Measurements from ENCODE around the gene FOXP2.

Gene FOXP2

GRCh38 chr7:114657279-114657678, 242.7 kb downstream of the FOXP2 start:
- no peak overlapping the region for H3K27ac ChIP-seq (ENCODE audit: low read length)
- H3K4me1 ChIP-seq (ENCODE audit: low read length) = peaks cover 11% of the 10 kb centered on the region
- TF ChIP-seq, protein P1, sequence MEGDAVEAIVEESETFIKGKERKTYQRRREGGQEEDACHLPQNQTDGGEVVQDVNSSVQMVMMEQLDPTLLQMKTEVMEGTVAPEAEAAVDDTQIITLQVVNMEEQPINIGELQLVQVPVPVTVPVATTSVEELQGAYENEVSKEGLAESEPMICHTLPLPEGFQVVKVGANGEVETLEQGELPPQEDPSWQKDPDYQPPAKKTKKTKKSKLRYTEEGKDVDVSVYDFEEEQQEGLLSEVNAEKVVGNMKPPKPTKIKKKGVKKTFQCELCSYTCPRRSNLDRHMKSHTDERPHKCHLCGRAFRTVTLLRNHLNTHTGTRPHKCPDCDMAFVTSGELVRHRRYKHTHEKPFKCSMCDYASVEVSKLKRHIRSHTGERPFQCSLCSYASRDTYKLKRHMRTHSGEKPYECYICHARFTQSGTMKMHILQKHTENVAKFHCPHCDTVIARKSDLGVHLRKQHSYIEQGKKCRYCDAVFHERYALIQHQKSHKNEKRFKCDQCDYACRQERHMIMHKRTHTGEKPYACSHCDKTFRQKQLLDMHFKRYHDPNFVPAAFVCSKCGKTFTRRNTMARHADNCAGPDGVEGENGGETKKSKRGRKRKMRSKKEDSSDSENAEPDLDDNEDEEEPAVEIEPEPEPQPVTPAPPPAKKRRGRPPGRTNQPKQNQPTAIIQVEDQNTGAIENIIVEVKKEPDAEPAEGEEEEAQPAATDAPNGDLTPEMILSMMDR (IDR thresholded peaks at IDR 0.05; ENCODE audit: low read depth, low read length) = no peak
- no peaks in the 10 kb centered on the region for H3K36me3 ChIP-seq (replicated peaks; ENCODE audit: low read depth, low read length)
- no peaks in the 10 kb centered on the region for H3K9me3 ChIP-seq (ENCODE audit: insufficient read depth, low read length)
- H3K4me2 ChIP-seq (ENCODE audit: low read length) = no peak overlapping the region
- no peak overlapping the region for H3K4me3 ChIP-seq (ENCODE audit: low read length)
- no peak overlapping the region for H2AFZ ChIP-seq (ENCODE audit: low read depth, low read length)
- no peaks in the 10 kb centered on the region for H3K79me2 ChIP-seq (ENCODE audit: low read length)
- no peaks in the 10 kb centered on the region for H3K27me3 ChIP-seq (ENCODE audit: low read depth, low read length)
- H4K20me1 ChIP-seq (ENCODE audit: insufficient read depth, low read length) = no peaks in the 10 kb centered on the region
- H3K9ac ChIP-seq (ENCODE audit: low read length) = no peak overlapping the region

DNA sequence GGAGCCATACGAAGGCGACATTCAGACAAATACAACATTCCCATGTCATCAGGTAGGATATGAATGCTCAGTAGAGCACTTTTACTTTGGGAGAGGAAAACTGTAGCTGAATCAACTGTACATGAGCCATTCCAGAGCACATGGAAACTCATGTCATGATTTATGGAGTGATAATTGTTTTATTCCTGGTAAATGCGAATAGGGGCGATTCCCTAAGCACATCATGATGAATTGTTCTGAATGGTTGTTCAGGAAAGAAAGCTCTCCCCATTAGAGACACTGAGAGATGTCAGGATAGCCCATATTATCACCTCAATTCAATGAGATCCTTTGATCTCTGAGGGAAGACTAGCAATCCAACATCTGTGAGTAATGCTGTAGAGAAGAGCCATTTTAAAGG, 243.6 kb downstream of the FOXP2 start:
- Histone ChIP-seq H4K20me1 (ENCODE audit: insufficient read depth, low read length) (no peaks in the 10 kb centered on the region), H3K4me2 (ENCODE audit: low read length) (no peak overlapping the region), H3K79me2 (ENCODE audit: low read length) (no peaks in the 10 kb centered on the region), H3K27me3 (ENCODE audit: low read depth, low read length) (no peaks in the 10 kb centered on the region), H3K4me1 (ENCODE audit: low read length) (peaks cover 21% of the 10 kb centered on the region), H2AFZ (ENCODE audit: low read depth, low read length) (no peak overlapping the region), H3K36me3 (replicated peaks; ENCODE audit: low read depth, low read length) (no peaks in the 10 kb centered on the region), H3K4me3 (ENCODE audit: low read length) (no peak overlapping the region), H3K9ac (ENCODE audit: low read length) (no peak overlapping the region), H3K9me3 (ENCODE audit: insufficient read depth, low read length) (no peaks in the 10 kb centered on the region), H3K27ac (ENCODE audit: low read length) (no peak overlapping the region)
- TF ChIP-seq, protein P1 (IDR thresholded peaks at IDR 0.05; ENCODE audit: low read depth, low read length) = no peak

- H3K4me2 ChIP-seq (ENCODE audit: low read length) = no peak overlapping the region
- H3K4me1 ChIP-seq (ENCODE audit: low read length) = peaks cover 23% of the 10 kb centered on the region
- no peaks in the 10 kb centered on the region for H4K20me1 ChIP-seq (ENCODE audit: insufficient read depth, low read length)
- TF ChIP-seq, protein P1 (IDR thresholded peaks at IDR 0.05; ENCODE audit: low read depth, low read length) = no peak
- no peaks in the 10 kb centered on the region for H3K36me3 ChIP-seq (replicated peaks; ENCODE audit: low read depth, low read length)
- no peaks in the 10 kb centered on the region for H3K79me2 ChIP-seq (ENCODE audit: low read length)
- H3K27me3 ChIP-seq (ENCODE audit: low read depth, low read length) = no peaks in the 10 kb centered on the region
- no peak overlapping the region for H3K9ac ChIP-seq (ENCODE audit: low read length)
- no peak overlapping the region for H3K27ac ChIP-seq (ENCODE audit: low read length)
- no peak overlapping the region for H3K4me3 ChIP-seq (ENCODE audit: low read length)
- H2AFZ ChIP-seq (ENCODE audit: low read depth, low read length) = no peak overlapping the region
- H3K9me3 ChIP-seq (ENCODE audit: insufficient read depth, low read length) = no peaks in the 10 kb centered on the region
These were observed 245.0 kb downstream of the FOXP2 start for GRCh38 chr7:114659409-114660125.

DNA sequence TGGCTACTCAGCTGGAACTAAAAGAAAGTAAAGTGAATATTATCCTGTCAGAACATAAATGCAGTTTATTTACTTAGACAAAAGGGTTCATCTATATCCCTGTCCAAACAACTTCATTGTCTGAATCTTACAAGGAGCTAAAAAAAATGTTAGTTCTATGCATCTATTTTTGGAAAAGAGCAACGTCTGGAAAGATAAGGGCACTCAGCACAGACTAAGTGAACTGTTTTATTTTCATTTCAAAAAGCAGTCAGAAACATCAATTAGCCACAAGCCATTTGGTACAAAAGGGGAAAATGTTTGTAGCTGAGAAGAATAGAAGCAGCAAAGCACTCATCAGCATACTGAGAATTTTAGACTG, 245.5 kb downstream of the FOXP2 start:
- Histone ChIP-seq H3K27me3 (ENCODE audit: low read depth, low read length) (no peaks in the 10 kb centered on the region), H3K4me3 (ENCODE audit: low read length) (no peak overlapping the region), H2AFZ (ENCODE audit: low read depth, low read length) (no peak overlapping the region), H3K4me2 (ENCODE audit: low read length) (no peak overlapping the region), H4K20me1 (ENCODE audit: insufficient read depth, low read length) (no peaks in the 10 kb centered on the region), H3K9me3 (ENCODE audit: insufficient read depth, low read length) (no peaks in the 10 kb centered on the region), H3K9ac (ENCODE audit: low read length) (no peak overlapping the region), H3K36me3 (replicated peaks; ENCODE audit: low read depth, low read length) (no peaks in the 10 kb centered on the region), H3K79me2 (ENCODE audit: low read length) (no peaks in the 10 kb centered on the region), H3K4me1 (ENCODE audit: low read length) (peaks cover 23% of the 10 kb centered on the region), H3K27ac (ENCODE audit: low read length) (no peak overlapping the region)
- TF ChIP-seq, protein P1 (IDR thresholded peaks at IDR 0.05; ENCODE audit: low read depth, low read length) = no peak
- TF ChIP-seq EZH2phosphoT487 (IDR thresholded peaks at IDR 0.05; ENCODE audit: low read depth) = no peak
